SK-N-MC (cell line): ENCODE results near the gene SOCS6.
"Not testable (repeated sequence)": the region's sequence is repeated elsewhere in the genome, so short reads cannot be mapped to it uniquely, and the experiment has no call there.

Experiments
- DNase-seq: peaks from one replicate; pipeline ENCODE4 v3.0.0-alpha.2; 2011; ENCODE audit warnings: low read depth, low spot score
- H3K27ac ChIP-seq: fragments of 200-600 bp; sonication (generic); 2 replicates; pipeline ENCODE4 v1.5.1; 2016; ENCODE audit warnings: mixed run types
- H3K36me3 ChIP-seq: fragments of 200-600 bp; sonication (generic); 2 replicates; pipeline ENCODE4 v1.6.1; 2017; ENCODE audit warnings: antibody characterized with exemption, low read length, mixed read lengths; ENCODE audit not compliant: insufficient read depth
- H3K4me3 ChIP-seq: fragments of 200-600 bp; sonication (generic); 2 replicates; pipeline ENCODE4 v1.5.1; 2016
- H3K9ac ChIP-seq: fragments of 200-600 bp; sonication (generic); 2 replicates; pipeline ENCODE4 v1.8.0; 2017; ENCODE audit warnings: mixed run types, mixed read lengths; ENCODE audit not compliant: insufficient read length
- H3K9me3 ChIP-seq: fragments of 200-600 bp; sonication (generic); 2 replicates; pipeline ENCODE4 v1.6.1; 2017; ENCODE audit warnings: low read depth, mild to moderate bottlenecking, antibody characterized with exemption, low read length, moderate library complexity, mixed read lengths
- EZH2 ChIP-seq: fragments of 200-600 bp; sonication (generic); IDR thresholded peaks from one replicate; pipeline ENCODE4 v1.6.1; 2017; ENCODE audit warnings: antibody characterized with exemption
- FOXP2 ChIP-seq: optimal IDR thresholded peaks from 2 replicates; pipeline ENCODE3; 2011; ENCODE audit warnings: mild to moderate bottlenecking, moderate library complexity; ENCODE audit not compliant: insufficient read depth; ENCODE audit errors: extremely low read length, control extremely low read depth
- POLR2AphosphoS5 ChIP-seq: IDR thresholded peaks from 2 replicates; pipeline ENCODE4 v1.6.1; 2012; ENCODE audit warnings: mild to moderate bottlenecking, low read depth, low read length, borderline replicate concordance

Gene SOCS6

GRCh38 chr18:70366670-70367069, 77.8 kb downstream of the SOCS6 start:
- TF ChIP-seq EZH2, result no peak
- TF ChIP-seq POLR2AphosphoS5, result no peak
- no peak for TF ChIP-seq FOXP2
- no peak for DNase-seq
- no peaks in the 10 kb centered on the region for H3K9me3 ChIP-seq
- no peak overlapping the region for H3K4me3 ChIP-seq
- H3K36me3 ChIP-seq, result no peaks in the 10 kb centered on the region
- H3K9ac ChIP-seq, result no peak overlapping the region
- no peak overlapping the region for H3K27ac ChIP-seq

- not testable (repeated sequence) for H3K36me3 ChIP-seq, H3K9ac ChIP-seq, H3K9me3 ChIP-seq, DNase-seq, H3K4me3 ChIP-seq, H3K27ac ChIP-seq
Observed at GRCh38 chr18:70367344-70367743, 78.5 kb downstream of the SOCS6 start.

GRCh38 chr18:70368903-70369302, 80.1 kb downstream of the SOCS6 start:
- no peak for TF ChIP-seq FOXP2

GRCh38 chr18:70370762-70371733, 82.2 kb downstream of the SOCS6 start:
- TF ChIP-seq POLR2AphosphoS5, result no peak
- TF ChIP-seq FOXP2, result no peak
- TF ChIP-seq EZH2, result no peak
- Histone ChIP-seq H3K36me3 (no peaks in the 10 kb centered on the region), H3K4me3 (no peak overlapping the region), H3K9me3 (no peaks in the 10 kb centered on the region), H3K9ac (no peak overlapping the region), H3K27ac (no peak overlapping the region)
- DNase-seq, result no peak

More at GRCh38 chr18:70368903-70369302, 80.1 kb downstream of the SOCS6 start:
- H3K36me3 ChIP-seq, result no peaks in the 10 kb centered on the region
- DNase-seq, result no peak
- no peak overlapping the region for H3K9ac ChIP-seq
- no peaks in the 10 kb centered on the region for H3K9me3 ChIP-seq
- H3K27ac ChIP-seq, result no peak overlapping the region
- H3K4me3 ChIP-seq, result no peak overlapping the region

GRCh38 chr18:70371908-70372307, 83.1 kb downstream of the SOCS6 start:
- TF ChIP-seq EZH2, result no peak
- TF ChIP-seq FOXP2, result no peak
- TF ChIP-seq POLR2AphosphoS5, result no peak
- Histone ChIP-seq H3K36me3 (no peaks in the 10 kb centered on the region), H3K4me3 (no peak overlapping the region), H3K9ac (no peak overlapping the region), H3K9me3 (no peaks in the 10 kb centered on the region), H3K27ac (no peak overlapping the region)
- DNase-seq, result no peak

GRCh38 chr18:70372450-70373041, 83.7 kb downstream of the SOCS6 start:
- no peak for TF ChIP-seq FOXP2
- TF ChIP-seq EZH2, result no peak
- no peaks in the 10 kb centered on the region for H3K36me3 ChIP-seq
- no peak overlapping the region for H3K27ac ChIP-seq
- no peak overlapping the region for H3K4me3 ChIP-seq
- no peak overlapping the region for H3K9ac ChIP-seq
- DNase-seq, result no peak
- H3K9me3 ChIP-seq, result no peaks in the 10 kb centered on the region

GRCh38 chr18:70373042-70373519, 84.2 kb downstream of the SOCS6 start:
- H3K4me3 ChIP-seq, result no peak overlapping the region
- no peak for TF ChIP-seq POLR2AphosphoS5
- H3K36me3 ChIP-seq, result no peaks in the 10 kb centered on the region
- no peaks in the 10 kb centered on the region for H3K9me3 ChIP-seq
- H3K9ac ChIP-seq, result no peak overlapping the region
- H3K27ac ChIP-seq, result no peak overlapping the region
- DNase-seq, result no peak

- DNase-seq, result no peak
- Histone ChIP-seq H3K27ac (no peak overlapping the region), H3K9ac (no peak overlapping the region), H3K36me3 (no peaks in the 10 kb centered on the region), H3K9me3 (no peaks in the 10 kb centered on the region), H3K4me3 (no peak overlapping the region)
- TF ChIP-seq EZH2 (no peak), POLR2AphosphoS5 (no peak), FOXP2 (no peak)
Observed at GRCh38 chr18:70374154-70374553, 85.3 kb downstream of the SOCS6 start.
